ENCODE measurements around the gene ANKRD55. TPM values are rescaled to one million over a fixed set of nuclear protein-coding genes. Genes with fewer than 3 reads are reported as not detected.
"Not testable (repeated sequence)": the region's sequence is repeated elsewhere in the genome, so short reads cannot be mapped to it uniquely, and the experiment has no call there.

The ANKRD55 gene
- total RNA-seq, 2 experiments from 2014 or later, result 10.3 to 11.9 TPM

DNA sequence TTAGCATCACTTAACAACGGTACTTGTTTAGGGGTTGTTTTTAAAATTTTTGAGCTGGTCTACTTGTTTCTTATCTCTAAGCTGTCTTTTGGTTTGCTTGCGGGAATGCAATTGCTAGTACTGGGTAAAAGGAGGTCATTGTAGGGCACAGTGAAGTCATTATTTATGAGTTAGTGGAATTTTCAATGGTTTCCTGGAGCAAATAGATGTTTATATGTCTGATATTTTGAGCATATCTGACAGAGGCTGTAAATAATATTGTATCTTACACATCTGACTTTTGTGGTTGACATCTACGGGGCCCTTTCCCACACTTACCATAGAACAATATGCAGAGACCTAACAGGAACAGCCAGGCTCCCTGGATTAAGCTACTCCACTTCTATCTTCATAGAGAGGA is 147.9 kb downstream of the ANKRD55 start:
- H3K4me3 Mint-ChIP-seq, result no peak overlapping the region
- no peaks in the 10 kb centered on the region for H3K27me3 Mint-ChIP-seq
- peaks cover 65% of the 10 kb centered on the region for H3K4me1 Mint-ChIP-seq
- H3K27ac Mint-ChIP-seq, result no peak overlapping the region
- DNase-seq, result no peak
- H3K36me3 Mint-ChIP-seq (ENCODE audit: low read depth), result peaks cover 20% of the 10 kb centered on the region
- ChIA-PET CTCF (no interaction called here), POLR2A (no interaction called here)
- H3K9me3 Mint-ChIP-seq, result peaks cover 10% of the 10 kb centered on the region

DNA sequence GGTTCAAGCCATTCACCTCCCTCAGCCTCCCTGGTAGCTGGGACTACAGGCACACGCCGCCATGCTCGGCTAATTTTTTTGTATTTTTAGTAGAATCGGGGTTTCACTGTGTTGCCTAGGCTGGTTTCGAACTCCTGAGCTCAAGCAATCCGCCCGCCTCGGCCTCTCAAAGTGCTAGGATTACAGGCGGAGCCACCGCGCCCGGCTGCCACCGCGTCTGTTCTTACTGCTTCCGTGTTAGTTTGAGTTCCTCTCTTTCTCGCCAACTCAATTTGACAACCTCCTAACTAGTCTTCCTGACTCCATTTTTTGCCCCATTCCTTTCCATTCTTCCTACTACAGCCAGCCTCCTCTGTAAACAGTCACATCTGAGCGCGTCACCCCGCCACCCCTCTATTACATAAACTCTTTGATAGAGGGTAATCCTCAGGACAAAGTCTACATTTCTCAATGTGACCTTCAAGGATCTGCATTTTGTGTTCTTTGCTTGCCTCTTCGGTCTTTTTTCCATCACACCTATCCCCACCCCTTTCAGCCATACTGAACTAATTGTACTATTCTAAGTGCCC is 149.8 kb downstream of the ANKRD55 start:
- DNase-seq, result no peak
- H3K4me3 Mint-ChIP-seq, result no peak overlapping the region
- H3K4me1 Mint-ChIP-seq, result peaks cover 63% of the 10 kb centered on the region
- ChIA-PET CTCF (interaction anchor here (0.6 kb wide), 1 partner anchor 15 kb away, joined by 3 read pairs; no protein-coding TSS in a partner anchor), POLR2A (no interaction called here)
- peaks cover 10% of the 10 kb centered on the region for H3K9me3 Mint-ChIP-seq
- no peak overlapping the region for H3K27ac Mint-ChIP-seq
- H3K36me3 Mint-ChIP-seq (ENCODE audit: low read depth), result peaks cover 20% of the 10 kb centered on the region
- no peaks in the 10 kb centered on the region for H3K27me3 Mint-ChIP-seq

GRCh38 chr5:56081053-56081642 is 152.0 kb downstream of the ANKRD55 start:
- peaks cover 71% of the 10 kb centered on the region for H3K4me1 Mint-ChIP-seq
- H3K36me3 Mint-ChIP-seq (ENCODE audit: low read depth), result peaks cover 18% of the 10 kb centered on the region
- H3K9me3 Mint-ChIP-seq, POLR2A ChIA-PET, H3K27me3 Mint-ChIP-seq: not testable (repeated sequence)
- CTCF ChIA-PET, result interaction anchor here (0.6 to 0.7 kb wide), 2 partner anchors 126 to 349 kb away, joined by 3 to 4 read pairs; no protein-coding TSS in a partner anchor
- peak overlapping the region; percentile 16 for H3K4me3 Mint-ChIP-seq
- peak; percentile 24 for DNase-seq
- H3K27ac Mint-ChIP-seq, result peak overlapping the region; percentile 93

GRCh38 chr5:56080375-56081052 is 152.6 kb downstream of the ANKRD55 start:
- H3K4me3 Mint-ChIP-seq, result peak overlapping the region; percentile 29
- DNase-seq, result no peak

GRCh38 chr5:56079157-56079500 is 154.0 kb downstream of the ANKRD55 start:
- POLR2A ChIA-PET, H3K27ac Mint-ChIP-seq: not testable (repeated sequence)

More at GRCh38 chr5:56080375-56081052, 152.6 kb downstream of the ANKRD55 start:
- ChIA-PET POLR2A (no interaction called here), CTCF (interaction anchor here (0.6 to 2.4 kb wide), 4 partner anchors 14 to 125 kb away, joined by 4 to 8 read pairs (median 5); no protein-coding TSS in a partner anchor)
- H3K4me1 Mint-ChIP-seq, result peaks cover 70% of the 10 kb centered on the region
- peaks cover 18% of the 10 kb centered on the region for H3K36me3 Mint-ChIP-seq (ENCODE audit: low read depth)
- H3K9me3 Mint-ChIP-seq, result peaks cover 8% of the 10 kb centered on the region
- peak overlapping the region; percentile 93 for H3K27ac Mint-ChIP-seq
- H3K27me3 Mint-ChIP-seq, result no peaks in the 10 kb centered on the region

DNA sequence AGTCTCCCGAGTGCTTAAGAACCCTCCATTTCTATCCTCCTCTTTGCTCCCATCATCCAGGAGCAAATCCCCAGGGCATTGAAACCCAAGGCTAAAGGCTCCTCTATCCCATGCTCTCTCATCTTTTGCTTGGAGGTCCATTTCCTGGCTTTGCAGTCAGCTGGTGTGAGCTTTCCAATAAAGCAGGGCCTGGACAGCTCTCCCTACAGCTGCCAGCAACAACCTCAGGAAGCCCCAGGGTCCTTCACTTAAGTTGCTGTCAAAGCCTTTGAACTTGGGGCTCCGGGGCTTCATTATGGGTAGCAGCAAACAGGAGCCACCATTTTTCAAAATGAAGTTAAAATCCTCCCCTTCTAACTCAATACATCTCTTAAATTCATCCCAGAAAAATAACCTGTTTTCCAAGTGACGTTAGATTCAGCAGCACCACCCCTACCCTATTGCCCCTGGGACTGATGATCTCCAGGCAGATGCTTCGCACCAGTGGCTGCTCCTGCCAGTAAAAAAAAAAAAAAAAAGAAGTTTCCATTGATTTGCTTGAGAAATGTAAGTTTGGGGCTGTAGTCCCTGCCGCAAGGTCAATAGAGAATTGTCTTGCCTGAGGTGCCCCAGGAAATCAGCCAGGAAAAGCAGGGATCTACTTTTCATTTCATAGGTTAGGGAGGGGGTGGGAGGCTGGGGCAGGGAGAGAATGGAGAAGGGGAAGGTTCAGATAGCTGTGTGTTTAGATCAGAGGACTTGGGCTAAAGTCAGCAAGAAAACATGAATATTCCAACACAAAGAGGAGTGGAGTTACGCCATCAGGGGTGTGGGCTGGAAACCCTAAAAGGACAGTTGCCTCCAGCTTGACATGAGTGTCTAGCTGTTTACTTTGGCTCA is 154.6 kb downstream of the ANKRD55 start:
- H3K4me1 Mint-ChIP-seq, result peaks cover 70% of the 10 kb centered on the region
- no peaks in the 10 kb centered on the region for H3K27me3 Mint-ChIP-seq
- CTCF ChIA-PET, result interaction anchor here (0.8 to 2.4 kb wide), 3 partner anchors 13 to 35 kb away, joined by 4 to 8 read pairs (median 8); no protein-coding TSS in a partner anchor
- no peak overlapping the region for H3K27ac Mint-ChIP-seq
- peaks cover 2% of the 10 kb centered on the region for H3K9me3 Mint-ChIP-seq
- no peak for DNase-seq
- no peak overlapping the region for H3K4me3 Mint-ChIP-seq
- POLR2A ChIA-PET, result no interaction called here
- peaks cover 21% of the 10 kb centered on the region for H3K36me3 Mint-ChIP-seq (ENCODE audit: low read depth)

More at GRCh38 chr5:56079157-56079500, 154.0 kb downstream of the ANKRD55 start:
- DNase-seq, H3K9me3 Mint-ChIP-seq, H3K4me3 Mint-ChIP-seq, H3K27me3 Mint-ChIP-seq: not testable (repeated sequence)
- CTCF ChIA-PET, result interaction anchor here (2.3 to 2.4 kb wide), 2 partner anchors 14 to 15 kb away, joined by 8 read pairs; no protein-coding TSS in a partner anchor
- peaks cover 25% of the 10 kb centered on the region for H3K36me3 Mint-ChIP-seq (ENCODE audit: low read depth)
- H3K4me1 Mint-ChIP-seq, result peaks cover 69% of the 10 kb centered on the region

DNA sequence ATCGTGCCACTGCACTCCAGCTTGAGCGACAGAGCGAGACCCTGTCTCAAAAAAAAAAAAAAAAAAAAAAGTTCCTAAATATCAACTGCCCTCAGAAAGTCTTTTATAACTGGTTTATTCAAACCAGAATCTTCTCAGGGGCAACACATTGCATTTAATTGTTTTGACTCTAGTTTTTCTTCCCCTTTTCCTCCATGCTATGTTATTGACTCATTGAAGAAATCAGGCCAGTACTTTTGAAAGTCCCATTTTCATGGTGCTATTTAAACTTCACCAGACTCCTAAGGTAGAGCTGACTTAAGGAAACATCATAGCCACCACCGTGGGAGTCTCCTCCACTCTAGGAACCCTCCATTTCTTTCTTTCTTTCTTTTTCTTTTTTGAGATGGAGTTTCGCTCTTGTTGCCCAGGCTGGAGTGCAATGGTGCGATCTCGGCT is 155.3 kb downstream of the ANKRD55 start:
- H3K27ac Mint-ChIP-seq, result no peak overlapping the region
- peaks cover 74% of the 10 kb centered on the region for H3K4me1 Mint-ChIP-seq
- H3K4me3 Mint-ChIP-seq, result no peak overlapping the region
- H3K9me3 Mint-ChIP-seq, result peaks cover 3% of the 10 kb centered on the region
- no peaks in the 10 kb centered on the region for H3K27me3 Mint-ChIP-seq
- no peak for DNase-seq
- ChIA-PET POLR2A (no interaction called here), CTCF (interaction anchor here (0.6 to 2.3 kb wide), 4 partner anchors 12 to 34 kb away, joined by 3 to 8 read pairs (median 4); no protein-coding TSS in a partner anchor)
- H3K36me3 Mint-ChIP-seq (ENCODE audit: low read depth), result peaks cover 23% of the 10 kb centered on the region

GRCh38 chr5:56076486-56076885 is 156.6 kb downstream of the ANKRD55 start:
- Mint-ChIP-seq H3K36me3 (ENCODE audit: low read depth) (peaks cover 19% of the 10 kb centered on the region), H3K27me3 (no peaks in the 10 kb centered on the region), H3K4me1 (peaks cover 75% of the 10 kb centered on the region), H3K4me3 (no peak overlapping the region), H3K9me3 (peaks cover 4% of the 10 kb centered on the region), H3K27ac (no peak overlapping the region)
- POLR2A ChIA-PET, result no interaction called here
- no peak for DNase-seq
- CTCF ChIA-PET, result interaction anchor here (0.6 to 0.9 kb wide), 2 partner anchors 33 to 868 kb away, joined by 5 to 7 read pairs; no protein-coding TSS in a partner anchor

DNA sequence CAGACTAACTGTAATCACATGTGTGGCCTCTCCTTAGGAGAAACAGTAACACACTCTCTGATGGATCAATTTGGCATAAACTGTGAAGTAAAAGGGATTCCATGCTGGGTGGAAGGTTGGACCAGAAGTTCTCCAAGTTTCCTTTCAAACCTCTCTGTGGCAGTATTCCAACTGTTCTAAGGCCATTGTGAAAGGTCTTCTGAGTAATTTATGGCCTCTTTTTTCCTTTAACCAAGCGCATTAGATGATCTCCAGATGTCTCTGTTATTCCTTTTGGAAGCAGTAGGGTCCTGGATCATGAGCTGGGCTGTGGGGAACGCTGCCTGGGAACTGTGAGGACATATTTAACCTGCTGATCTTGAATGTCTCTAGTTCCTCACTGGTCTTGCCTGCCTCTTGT is 157.8 kb downstream of the ANKRD55 start:
- ChIA-PET CTCF (interaction anchor here (1.3 kb wide), 1 partner anchor 28 kb away, joined by 3 read pairs; no protein-coding TSS in a partner anchor), POLR2A (no interaction called here)
- H3K27me3 Mint-ChIP-seq, result no peaks in the 10 kb centered on the region
- peaks cover 75% of the 10 kb centered on the region for H3K4me1 Mint-ChIP-seq
- no peak overlapping the region for H3K27ac Mint-ChIP-seq
- H3K4me3 Mint-ChIP-seq, result no peak overlapping the region
- H3K36me3 Mint-ChIP-seq (ENCODE audit: low read depth), result peaks cover 16% of the 10 kb centered on the region
- peaks cover 4% of the 10 kb centered on the region for H3K9me3 Mint-ChIP-seq
- no peak for DNase-seq

GRCh38 chr5:56072863-56073766 is 160.0 kb downstream of the ANKRD55 start:
- POLR2A ChIA-PET, result no interaction called here
- DNase-seq, result no peak
- Mint-ChIP-seq H3K27ac (peak overlapping the region; percentile 79), H3K9me3 (peaks cover 4% of the 10 kb centered on the region), H3K27me3 (no peaks in the 10 kb centered on the region), H3K4me1 (peaks cover 78% of the 10 kb centered on the region), H3K4me3 (no peak overlapping the region), H3K36me3 (ENCODE audit: low read depth) (peaks cover 16% of the 10 kb centered on the region)
- CTCF ChIA-PET, result interaction anchor here (0.6 to 1.4 kb wide), 3 partner anchors 14 to 55 kb away, joined by 3 to 5 read pairs (median 3); no protein-coding TSS in a partner anchor

DNA sequence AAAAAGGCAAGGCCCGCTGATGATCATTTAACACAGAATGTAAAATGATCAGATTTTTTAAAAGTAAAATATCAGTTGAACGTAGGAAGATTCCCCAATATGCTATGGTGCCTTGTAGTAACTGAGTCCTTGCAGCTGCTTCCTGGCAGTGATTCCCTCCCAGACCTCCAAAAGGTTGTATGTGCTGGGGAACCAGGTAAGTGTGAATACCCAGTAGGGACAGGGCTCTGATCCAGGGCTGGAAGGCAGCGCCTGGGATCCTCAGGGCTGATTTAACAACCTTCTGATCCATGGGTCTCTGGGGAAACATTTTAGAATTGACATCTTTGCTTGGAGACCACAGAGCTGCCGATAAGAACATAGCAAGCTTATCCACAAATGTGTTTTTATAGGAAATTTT is 161.7 kb downstream of the ANKRD55 start:
- Mint-ChIP-seq H3K36me3 (ENCODE audit: low read depth) (peaks cover 16% of the 10 kb centered on the region), H3K4me1 (peaks cover 80% of the 10 kb centered on the region), H3K27me3 (no peaks in the 10 kb centered on the region), H3K4me3 (peak overlapping the region; percentile 58), H3K27ac (peak overlapping the region; percentile 88), H3K9me3 (peaks cover 4% of the 10 kb centered on the region)
- CTCF ChIA-PET, result interaction anchor here (0.7 to 1.6 kb wide), 4 partner anchors 14 to 40 kb away, joined by 3 to 4 read pairs (median 3); no protein-coding TSS in a partner anchor
- DNase-seq, result no peak
- POLR2A ChIA-PET, result no interaction called here

All from activated CD4-positive, alpha-beta T cell treated with anti-CD3 and anti-CD28 coated beads, Interleukin-2, amount 10 ng/mL, durations not matched to agents 7 days and 5 days (primary cell).